KOPT-K1 (cell line): ENCODE results near the gene C12orf57.

Experiments used
- H3K27ac ChIP-seq: fragments of 200-600 bp; sonication (generic); 2 replicates; pipeline ENCODE4 v1.5.1; 2016; ENCODE audit warnings: antibody characterized with exemption, mild to moderate bottlenecking, low read depth, low read length; ENCODE audit not compliant: poor library complexity, severe bottlenecking
- H3K36me3 ChIP-seq: fragments of 200-600 bp; sonication (generic); 2 replicates; pipeline ENCODE4 v1.5.1; 2017; ENCODE audit warnings: antibody characterized with exemption, mild to moderate bottlenecking, low read length, moderate library complexity; ENCODE audit not compliant: insufficient read depth
- H3K9me3 ChIP-seq: fragments of 200-600 bp; sonication (generic); 2 replicates; pipeline ENCODE4 v1.5.1; 2017; ENCODE audit warnings: antibody characterized with exemption, low read length, mild to moderate bottlenecking; ENCODE audit not compliant: insufficient read depth, poor library complexity, severe bottlenecking

The C12orf57 gene

DNA sequence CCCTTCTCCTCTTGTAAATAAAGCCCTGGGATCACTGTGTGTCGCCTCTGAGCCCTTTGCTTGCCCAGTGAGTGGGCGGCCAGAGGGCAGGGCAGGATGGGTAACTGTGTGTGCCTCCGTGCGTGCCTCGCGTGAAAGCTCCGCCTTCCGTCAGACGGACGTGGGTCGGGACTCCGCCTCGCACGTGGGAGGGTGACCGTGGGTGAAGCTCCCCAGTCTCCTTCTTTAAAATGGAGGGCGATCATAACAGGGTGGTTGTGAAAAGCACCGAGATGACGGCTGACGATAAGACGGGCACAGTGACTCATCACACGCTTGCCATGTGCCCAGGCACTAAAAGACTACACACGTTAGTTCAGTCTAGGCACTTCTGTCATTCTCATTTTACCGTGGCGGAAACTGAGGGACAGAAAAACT is 17.5 kb downstream of the C12orf57 start:
- H3K36me3 ChIP-seq, result peaks cover 66% of the 10 kb centered on the region
- no peaks in the 10 kb centered on the region for H3K9me3 ChIP-seq
- H3K27ac ChIP-seq, result peak overlapping the region; percentile 97

DNA sequence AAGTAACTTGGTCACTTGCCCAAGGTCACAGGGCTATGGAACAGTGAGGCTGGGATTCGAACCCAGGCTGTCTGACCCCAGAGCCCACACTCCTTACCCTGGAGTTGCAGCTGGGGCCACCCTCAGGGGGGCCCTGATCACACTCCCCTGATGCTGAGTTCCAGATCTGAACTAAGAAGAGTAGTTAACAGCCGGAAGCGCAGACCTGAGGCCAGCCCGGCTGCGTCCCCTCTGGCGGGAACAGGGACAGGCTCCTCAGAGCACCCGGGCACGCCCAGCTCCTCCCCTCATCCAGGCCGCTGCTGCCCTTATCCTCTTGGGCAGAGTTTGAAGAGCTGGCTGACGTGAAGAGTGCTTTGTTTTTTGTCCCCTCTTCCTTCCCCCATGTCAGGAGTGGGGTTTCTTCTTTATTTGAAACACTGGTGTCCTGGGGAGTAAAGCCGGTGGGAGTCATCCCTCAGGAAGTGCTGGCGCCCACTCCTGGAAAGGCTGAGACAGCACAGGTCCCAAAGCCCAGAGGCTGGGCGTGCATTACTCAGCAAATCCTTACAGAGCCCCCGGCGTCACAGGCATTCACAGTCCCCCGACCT is 18.0 kb downstream of the C12orf57 start:
- H3K27ac ChIP-seq, result peak overlapping the region; percentile 97
- no peaks in the 10 kb centered on the region for H3K9me3 ChIP-seq
- peaks cover 66% of the 10 kb centered on the region for H3K36me3 ChIP-seq

DNA sequence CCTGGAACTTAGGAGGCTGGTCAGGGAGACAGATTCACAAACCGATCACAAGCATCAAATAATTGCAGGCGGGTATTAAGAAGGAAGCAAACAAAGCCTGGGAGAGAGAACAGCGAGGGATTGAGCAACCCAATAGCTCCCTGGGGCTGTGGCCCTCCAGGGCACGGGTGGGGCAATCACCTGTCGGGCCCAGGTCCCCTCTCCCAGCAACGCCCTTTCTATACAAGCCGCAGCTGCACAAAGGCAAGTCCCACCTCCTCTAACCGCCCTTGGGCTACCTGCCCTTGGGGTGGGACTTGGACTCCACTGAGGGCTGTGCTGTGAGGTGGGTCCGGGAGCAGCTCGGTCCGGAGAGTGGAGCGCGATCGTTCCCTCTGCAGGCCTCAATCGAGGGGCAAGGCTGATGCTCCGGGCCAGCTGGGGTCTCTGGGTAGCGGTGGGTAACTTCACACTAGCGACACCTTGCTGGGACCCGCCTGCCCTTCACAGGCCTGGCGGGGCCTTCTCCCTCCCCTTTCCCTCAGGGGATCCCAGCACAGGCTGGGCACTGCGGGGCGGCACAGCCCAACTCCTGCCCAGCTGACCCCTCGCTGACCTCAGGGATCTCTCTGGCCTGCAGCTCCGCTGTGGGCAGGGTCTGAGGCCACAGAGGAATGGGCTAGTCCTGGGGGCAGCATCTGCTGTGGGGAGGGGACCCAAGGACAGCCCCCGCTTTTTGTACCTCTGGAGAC is 18.6 kb downstream of the C12orf57 start:
- Histone ChIP-seq H3K27ac (peak overlapping the region; percentile 97), H3K36me3 (peaks cover 66% of the 10 kb centered on the region), H3K9me3 (no peaks in the 10 kb centered on the region)

DNA sequence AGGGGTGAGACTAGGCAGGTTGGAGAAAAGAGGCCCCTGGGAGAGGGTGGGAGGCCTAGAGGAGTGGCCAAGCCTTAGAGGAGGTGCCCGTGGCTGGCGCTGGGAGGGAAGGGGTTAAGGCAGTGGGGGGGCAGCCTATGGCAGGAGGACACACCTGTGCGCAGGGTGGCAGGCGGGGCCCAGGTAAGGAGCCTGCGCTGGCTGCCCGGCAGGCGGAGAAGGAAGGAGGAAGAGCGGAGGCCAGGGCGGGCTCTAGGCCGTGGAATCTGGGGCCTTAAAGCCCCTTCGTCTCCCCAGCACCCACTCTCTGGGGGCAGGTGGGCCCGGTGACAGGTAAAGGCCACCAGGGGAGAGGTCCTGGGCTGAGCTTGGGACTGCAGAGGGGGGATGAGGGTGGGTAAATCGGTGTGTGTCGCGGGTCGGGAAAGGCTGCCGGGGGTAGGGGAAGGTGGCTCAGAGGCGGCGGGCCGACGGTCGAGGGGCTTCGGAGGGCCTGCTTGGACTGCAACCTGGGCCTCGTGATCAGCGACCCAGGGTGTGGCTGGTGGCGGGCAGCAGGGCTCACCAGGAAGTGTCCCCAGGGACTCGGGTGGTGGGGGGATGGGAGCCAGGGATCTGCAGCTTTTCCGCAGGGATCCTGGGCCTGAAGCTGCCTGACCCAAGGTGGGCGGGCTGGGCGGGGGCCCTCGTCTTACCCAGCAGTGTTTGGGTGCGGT is 19.4 kb downstream of the C12orf57 start:
- H3K27ac ChIP-seq, result peak overlapping the region; percentile 97
- H3K36me3 ChIP-seq, result peaks cover 66% of the 10 kb centered on the region
- no peaks in the 10 kb centered on the region for H3K9me3 ChIP-seq

DNA sequence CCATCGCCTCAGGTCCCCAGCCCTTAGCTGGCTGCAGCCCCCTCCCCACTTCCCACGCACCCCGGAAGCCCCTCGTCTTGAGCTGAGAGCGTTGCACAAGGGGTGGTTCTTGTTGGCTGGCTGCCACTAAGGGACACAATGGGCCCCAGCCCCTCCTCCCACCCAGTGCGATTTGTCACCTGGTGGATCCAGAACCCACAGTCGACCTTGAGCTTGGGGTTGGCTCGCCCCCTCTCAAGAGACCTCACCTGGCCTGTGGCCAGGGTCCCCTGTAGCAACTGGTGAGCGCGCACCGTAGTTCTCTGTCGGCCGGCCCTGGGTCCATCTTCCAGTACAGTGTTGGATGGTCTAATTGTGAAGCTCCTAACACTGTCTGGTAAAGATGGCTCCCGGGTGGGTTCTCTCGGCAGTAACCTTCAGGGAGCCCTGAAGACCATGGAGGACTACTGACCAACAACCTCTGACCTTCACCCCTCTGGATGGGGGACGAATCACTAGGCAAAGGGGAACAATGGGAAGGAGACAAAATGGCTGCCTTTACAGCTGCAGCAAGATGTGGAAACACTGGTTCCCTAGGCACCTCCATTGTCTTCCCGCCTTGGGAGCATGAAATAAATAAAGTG is 20.1 kb downstream of the C12orf57 start:
- H3K27ac ChIP-seq, result peak overlapping the region; percentile 59
- no peaks in the 10 kb centered on the region for H3K9me3 ChIP-seq
- H3K36me3 ChIP-seq, result peaks cover 68% of the 10 kb centered on the region

DNA sequence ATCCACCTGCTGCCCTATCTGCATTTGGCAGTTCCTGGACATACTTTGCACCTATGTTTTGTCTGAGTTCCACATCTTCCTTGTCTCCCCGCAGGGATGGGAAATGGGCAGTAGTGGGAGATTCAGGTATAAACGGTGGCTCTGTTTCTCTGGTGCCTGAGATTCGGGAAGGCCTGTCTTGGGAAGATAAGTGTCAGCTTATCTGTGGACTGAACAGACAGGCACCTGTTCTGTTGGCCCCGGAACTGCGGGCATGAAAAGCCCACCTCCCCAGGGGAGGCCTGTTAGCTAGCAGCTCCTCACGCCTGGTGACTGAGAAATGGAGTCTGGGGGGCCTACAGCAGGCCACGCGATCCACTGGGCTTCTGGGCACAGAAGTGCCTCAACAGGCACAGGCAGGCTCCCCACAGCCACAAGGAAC is 20.8 kb downstream of the C12orf57 start:
- H3K9me3 ChIP-seq, result no peaks in the 10 kb centered on the region
- peak overlapping the region; percentile 59 for H3K27ac ChIP-seq
- H3K36me3 ChIP-seq, result peaks cover 73% of the 10 kb centered on the region

DNA sequence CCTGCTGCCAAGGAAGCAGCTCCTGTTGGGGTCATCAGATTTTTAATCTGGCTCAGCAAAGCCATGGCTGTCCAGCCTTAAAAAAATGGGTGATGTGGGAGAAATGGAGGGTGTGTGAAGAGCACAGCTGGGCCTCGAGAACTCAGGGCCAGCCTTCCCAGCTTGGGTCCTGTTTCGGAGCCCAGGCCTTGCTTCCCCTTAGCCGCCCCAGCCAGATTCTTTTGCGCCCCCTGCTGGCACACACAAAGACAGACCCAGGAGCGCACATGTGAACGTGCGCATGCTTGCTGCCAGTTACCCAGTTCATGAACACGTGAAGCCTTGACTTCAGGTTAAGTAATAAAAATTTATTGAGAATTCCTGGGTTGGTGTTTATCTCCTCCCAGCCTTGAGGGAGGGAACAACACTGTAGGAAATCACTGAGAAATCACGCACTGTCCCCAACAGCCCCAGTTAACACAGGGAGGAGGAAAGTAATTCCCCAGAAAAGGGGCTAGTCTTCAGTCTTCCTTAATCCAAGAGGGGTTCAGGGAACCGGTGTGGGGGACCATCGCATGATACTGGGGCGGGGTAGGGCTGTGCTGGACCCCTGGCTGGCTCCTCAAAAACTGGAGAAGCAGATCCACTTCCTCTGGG is 21.3 kb downstream of the C12orf57 start:
- Histone ChIP-seq H3K36me3 (peaks cover 71% of the 10 kb centered on the region), H3K27ac (peak overlapping the region; percentile 59), H3K9me3 (no peaks in the 10 kb centered on the region)

DNA sequence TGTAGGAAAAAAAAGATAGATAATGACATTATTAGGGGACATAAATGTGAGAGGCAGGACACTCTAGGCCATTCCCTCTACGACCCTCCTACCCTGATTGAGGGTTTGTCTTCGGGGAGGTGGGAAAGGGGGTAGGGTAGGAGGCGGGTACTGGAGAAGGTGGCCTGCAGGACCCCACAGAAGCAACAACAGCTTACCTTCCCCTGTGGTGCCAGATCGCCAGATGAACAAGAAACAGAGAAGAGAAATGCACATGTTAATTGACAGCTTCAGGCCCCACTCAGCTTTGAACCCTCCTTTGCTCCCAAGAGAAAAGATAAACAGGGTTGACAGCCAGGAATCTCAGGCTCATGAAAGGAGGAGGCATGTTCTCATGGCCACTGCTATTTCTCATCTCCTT is 21.9 kb downstream of the C12orf57 start:
- Histone ChIP-seq H3K36me3 (peaks cover 66% of the 10 kb centered on the region), H3K27ac (peak overlapping the region; percentile 59), H3K9me3 (no peaks in the 10 kb centered on the region)

DNA sequence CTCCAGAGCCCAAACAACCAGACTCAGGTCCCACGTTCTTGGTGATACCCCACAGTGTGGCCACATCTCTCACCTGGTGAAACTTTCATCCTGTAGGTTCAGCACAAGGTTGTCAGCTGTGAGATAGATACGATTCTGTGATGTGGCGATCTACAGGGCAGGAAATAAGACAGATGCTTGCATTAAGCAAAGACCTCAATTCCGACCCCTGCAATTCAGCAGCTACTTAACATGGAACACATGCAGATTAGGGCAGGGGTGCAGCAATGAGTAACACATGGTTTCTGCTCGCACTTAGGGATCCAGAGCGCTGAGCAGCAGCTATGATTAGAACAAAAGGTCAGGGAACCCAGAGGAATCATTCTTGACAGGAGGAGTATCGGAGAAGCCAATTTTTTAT is 22.5 kb downstream of the C12orf57 start:
- peaks cover 59% of the 10 kb centered on the region for H3K36me3 ChIP-seq
- H3K27ac ChIP-seq, result no peak overlapping the region

DNA sequence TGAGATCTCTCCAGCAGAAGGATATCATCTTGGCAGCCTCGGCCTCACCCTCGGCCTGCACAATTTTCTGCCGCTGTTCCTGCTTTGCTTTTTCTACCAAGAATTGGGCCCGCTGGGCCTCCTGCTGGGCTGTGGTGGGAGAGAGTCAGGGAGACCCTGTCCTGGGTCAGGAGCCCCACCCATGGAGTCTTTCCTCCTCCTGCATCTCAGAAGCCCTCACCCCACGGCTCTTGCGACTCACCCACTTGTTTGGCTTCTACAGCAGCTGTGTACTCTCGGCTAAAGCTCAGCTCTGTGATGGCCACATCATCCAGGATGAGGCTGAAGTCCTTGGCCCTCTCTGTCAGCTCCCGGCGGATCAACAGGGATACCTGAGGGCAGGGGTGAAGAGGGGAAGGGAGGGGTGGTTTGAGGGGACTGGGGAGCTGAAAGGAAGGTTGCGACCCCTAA is 23.9 kb downstream of the C12orf57 start:
- Histone ChIP-seq H3K9me3 (no peaks in the 10 kb centered on the region), H3K36me3 (peaks cover 60% of the 10 kb centered on the region), H3K27ac (no peak overlapping the region)

More for the DNA sequence above, 22.5 kb downstream of the C12orf57 start:
- no peaks in the 10 kb centered on the region for H3K9me3 ChIP-seq

DNA sequence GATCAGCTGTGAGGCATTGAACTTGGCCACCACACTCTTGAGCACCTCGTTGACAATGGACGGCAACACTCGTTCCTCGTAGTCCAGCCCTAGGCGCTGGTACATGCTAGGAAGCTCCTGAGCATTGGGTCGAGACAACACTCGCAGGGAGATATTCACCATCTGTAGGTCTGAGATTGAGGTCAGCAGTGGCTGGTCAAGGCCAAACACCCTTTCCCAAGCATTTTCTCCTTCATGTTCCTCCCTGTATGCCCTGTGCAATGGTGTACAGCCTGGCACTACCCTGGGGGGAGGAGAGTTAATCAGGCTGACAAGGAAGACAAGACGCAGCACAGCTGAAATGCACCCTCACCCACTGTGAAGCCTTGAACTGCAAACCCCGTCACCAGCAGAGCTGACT is 24.6 kb downstream of the C12orf57 start:
- Histone ChIP-seq H3K36me3 (peaks cover 67% of the 10 kb centered on the region), H3K9me3 (no peaks in the 10 kb centered on the region), H3K27ac (peak overlapping the region; percentile 88)

DNA sequence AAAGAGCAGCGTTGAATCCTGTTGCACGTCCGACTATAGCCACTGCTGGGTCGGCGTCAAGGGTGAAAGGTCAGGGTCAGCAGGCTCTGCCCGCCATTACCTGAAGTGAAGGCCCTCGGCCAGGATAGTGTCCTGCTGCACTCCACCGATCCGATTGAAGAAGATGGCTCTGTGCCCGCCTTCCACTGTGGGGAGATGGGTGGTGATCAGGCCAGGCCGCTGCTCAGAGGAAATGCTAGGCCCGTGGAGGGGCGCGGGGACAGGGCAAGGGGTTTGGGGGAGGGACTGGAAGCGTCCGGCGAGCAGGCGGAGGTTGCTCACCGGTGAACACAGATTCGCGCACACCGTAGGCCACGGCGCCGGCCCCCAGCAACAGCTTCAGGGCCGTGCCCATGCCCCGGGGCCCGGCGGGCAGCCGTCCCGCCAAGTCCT is 26.3 kb downstream of the C12orf57 start:
- Histone ChIP-seq H3K27ac (peak overlapping the region; percentile 88), H3K36me3 (peaks cover 71% of the 10 kb centered on the region), H3K9me3 (no peaks in the 10 kb centered on the region)

DNA sequence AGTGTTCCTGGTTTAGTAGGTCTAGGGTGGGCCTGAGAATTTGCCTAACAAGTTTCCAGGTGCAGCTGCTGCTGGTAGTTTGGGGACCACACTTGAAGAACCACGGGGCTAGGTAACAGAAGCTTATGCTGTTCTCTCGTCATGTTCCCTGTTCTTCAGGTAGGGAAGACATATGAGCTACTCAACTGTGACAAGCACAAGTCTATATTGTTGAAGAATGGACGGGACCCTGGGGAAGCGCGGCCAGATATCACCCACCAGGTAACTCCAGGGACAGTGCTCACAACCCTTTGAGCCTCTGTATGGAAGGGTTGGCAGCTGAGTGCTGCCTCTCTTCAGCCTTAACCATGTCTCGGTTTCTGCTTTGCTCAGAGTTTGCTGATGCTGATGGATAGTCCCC is 30.4 kb downstream of the C12orf57 start:
- Histone ChIP-seq H3K36me3 (peaks cover 71% of the 10 kb centered on the region), H3K9me3 (no peaks in the 10 kb centered on the region), H3K27ac (no peak overlapping the region)

DNA sequence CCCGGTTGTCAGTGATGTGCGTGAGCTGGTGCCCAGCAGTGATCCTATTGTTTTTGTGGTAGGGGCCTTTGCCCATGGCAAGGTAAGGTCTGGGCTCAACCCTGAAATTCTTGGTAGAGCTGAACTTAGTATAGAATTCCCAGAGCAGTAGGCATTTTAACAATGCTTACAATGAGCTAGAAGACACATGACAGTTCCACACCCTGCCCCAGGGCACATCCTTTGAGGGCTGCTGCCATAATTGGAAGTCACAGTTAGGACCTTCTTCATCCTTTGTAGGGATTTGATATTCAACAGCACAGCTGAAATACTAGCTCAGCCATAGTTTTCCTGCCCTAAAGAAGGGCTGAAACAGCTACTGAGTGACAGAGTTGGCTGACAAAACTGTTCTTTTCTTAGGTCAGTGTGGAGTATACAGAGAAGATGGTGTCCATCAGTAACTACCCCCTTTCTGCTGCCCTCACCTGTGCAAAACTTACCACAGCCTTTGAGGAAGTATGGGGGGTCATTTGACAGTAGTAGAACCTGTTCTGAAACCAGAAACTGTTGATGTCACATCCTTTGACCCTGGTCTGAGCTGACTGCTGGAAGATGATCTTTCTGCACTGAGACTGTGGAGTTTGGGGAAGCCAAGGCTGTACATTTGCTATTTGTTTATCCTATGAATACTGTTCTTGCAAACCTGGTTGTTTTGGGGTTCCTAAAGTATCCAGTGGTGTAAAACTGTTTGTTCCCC is 31.6 kb downstream of the C12orf57 start:
- Histone ChIP-seq H3K36me3 (peaks cover 82% of the 10 kb centered on the region), H3K27ac (no peak overlapping the region), H3K9me3 (no peaks in the 10 kb centered on the region)
